ENCODE results near the gene SLU7. TPM values are rescaled to one million over a fixed set of nuclear protein-coding genes. Genes with fewer than 3 reads are reported as not detected.

SLU7 gene
- total RNA-seq, 1 donor from 2014 or later, result 48.4 TPM

DNA sequence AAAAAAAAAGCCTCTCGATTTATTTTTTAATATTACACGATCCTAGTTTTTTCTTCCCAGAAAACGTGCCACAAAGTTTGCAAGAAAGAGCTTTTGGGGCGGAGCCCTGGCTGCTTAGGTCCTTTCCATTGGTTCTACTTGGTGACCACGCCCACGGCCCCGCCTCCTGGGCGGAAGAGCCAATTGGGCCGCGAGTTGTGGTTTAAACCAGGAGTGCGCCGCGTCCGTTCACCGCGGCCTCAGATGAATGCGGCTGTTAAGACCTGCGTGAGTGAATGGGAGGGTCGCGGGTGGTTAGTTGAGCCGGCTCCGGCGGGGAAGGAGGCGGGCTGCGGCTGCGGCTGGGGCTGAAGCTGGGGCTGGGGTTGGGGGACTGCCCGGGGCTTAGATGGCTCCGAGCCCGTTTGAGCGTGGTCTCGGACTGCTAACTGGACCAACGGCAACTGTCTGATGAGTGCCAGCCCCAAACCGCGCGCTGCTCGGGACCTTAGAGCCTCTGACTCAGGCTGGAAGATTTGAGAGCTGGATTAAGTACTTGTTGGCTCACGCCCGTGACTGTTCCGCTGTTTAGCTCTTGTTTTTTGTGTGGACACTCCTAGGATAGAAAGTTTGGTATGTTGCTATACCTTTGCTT is 2.9 kb upstream of the SLU7 start, which contains the start of gene PTTG1:
PTTG1 (plus strand) TSS at position 231 of the 634 bp plus-strand sequence. CDS start 458 bp downstream, outside the sequence.
- peaks cover 6% of the 10 kb centered on the region for H3K36me3 ChIP-seq (ENCODE audit: insufficient read depth, low read length)
- H4K20me1 ChIP-seq (ENCODE audit: insufficient read depth, low read length), result no peaks in the 10 kb centered on the region
- peak within 1 kb of the TSS; percentile 68 for H2AFZ ChIP-seq (ENCODE audit: low read depth, low read length)
- peak within 1 kb of the TSS; percentile 84 for H3K27ac ChIP-seq (ENCODE audit: low read depth, low read length)
- H3K4me1 Mint-ChIP-seq (ENCODE audit: low read depth, unreplicated experiment), result peaks cover 13% of the 10 kb centered on the region
- DNase-seq (ENCODE audit: low read depth), result peak; percentile 93
- peaks cover 62% of the 10 kb centered on the region for H3K79me2 ChIP-seq (ENCODE audit: insufficient read depth, low read length)
- TF ChIP-seq CTCF (IDR thresholded peaks at IDR 0.05; ENCODE audit: insufficient read depth, low read depth, low read length) (no peak), EZH2 (IDR thresholded peaks at IDR 0.05; ENCODE audit: insufficient read depth, low read length) (no peak)
- no peaks in the 10 kb centered on the region for H3K27me3 Mint-ChIP-seq (ENCODE audit: low read depth, unreplicated experiment)
- H3K4me3 ChIP-seq (ENCODE audit: insufficient read depth, low read depth, low read length), result peak within 1 kb of the TSS; percentile 86
- H3K9me3 Mint-ChIP-seq (ENCODE audit: unreplicated experiment), result no peaks in the 10 kb centered on the region
- H3K4me1 ChIP-seq (ENCODE audit: insufficient read depth, low read length), result peaks cover 23% of the 10 kb centered on the region
- H3K27me3 ChIP-seq (ENCODE audit: insufficient read depth, low read length), result no peaks in the 10 kb centered on the region
- H3K4me2 ChIP-seq (ENCODE audit: low read length), result peak within 1 kb of the TSS; percentile 91
- peak; percentile 81 for FAIRE-seq
- peak within 1 kb of the TSS; percentile 93 for H3K27ac Mint-ChIP-seq (ENCODE audit: unreplicated experiment)
- H3K4me3 Mint-ChIP-seq (ENCODE audit: unreplicated experiment), result peak within 1 kb of the TSS; percentile 91
- no peaks in the 10 kb centered on the region for H3K9me3 ChIP-seq (ENCODE audit: insufficient read depth, low read depth, low read length)
- peak within 1 kb of the TSS; percentile 83 for H3K9ac ChIP-seq (ENCODE audit: low read length)
- no peaks in the 10 kb centered on the region for H3K36me3 Mint-ChIP-seq (ENCODE audit: low read depth, unreplicated experiment)

- no peaks in the 10 kb centered on the region for H3K9me3 Mint-ChIP-seq (ENCODE audit: unreplicated experiment)
- Histone ChIP-seq H3K27ac (ENCODE audit: low read depth, low read length) (peak overlapping the region; percentile 91), H2AFZ (ENCODE audit: low read depth, low read length) (peak overlapping the region; percentile 15), H3K4me1 (ENCODE audit: insufficient read depth, low read length) (peaks cover 23% of the 10 kb centered on the region), H3K36me3 (ENCODE audit: insufficient read depth, low read length) (peaks cover 3% of the 10 kb centered on the region), H4K20me1 (ENCODE audit: insufficient read depth, low read length) (no peaks in the 10 kb centered on the region), H3K4me2 (ENCODE audit: low read length) (no peak overlapping the region), H3K4me3 (ENCODE audit: insufficient read depth, low read depth, low read length) (no peak overlapping the region), H3K9ac (ENCODE audit: low read length) (no peak overlapping the region), H3K27me3 (ENCODE audit: insufficient read depth, low read length) (no peaks in the 10 kb centered on the region), H3K9me3 (ENCODE audit: insufficient read depth, low read depth, low read length) (no peaks in the 10 kb centered on the region), H3K79me2 (ENCODE audit: insufficient read depth, low read length) (peaks cover 70% of the 10 kb centered on the region)
- H3K27me3 Mint-ChIP-seq (ENCODE audit: low read depth, unreplicated experiment), result no peaks in the 10 kb centered on the region
- peak overlapping the region; percentile 96 for H3K4me3 Mint-ChIP-seq (ENCODE audit: unreplicated experiment)
- FAIRE-seq, result no peak
- TF ChIP-seq EZH2 (IDR thresholded peaks at IDR 0.05; ENCODE audit: insufficient read depth, low read length), result no peak
- no peak for TF ChIP-seq CTCF (IDR thresholded peaks at IDR 0.05; ENCODE audit: insufficient read depth, low read depth, low read length)
- no peaks in the 10 kb centered on the region for H3K36me3 Mint-ChIP-seq (ENCODE audit: low read depth, unreplicated experiment)
- DNase-seq (ENCODE audit: low read depth), result no peak
- peak overlapping the region; percentile 95 for H3K27ac Mint-ChIP-seq (ENCODE audit: unreplicated experiment)
- peaks cover 15% of the 10 kb centered on the region for H3K4me1 Mint-ChIP-seq (ENCODE audit: low read depth, unreplicated experiment)
Measured at GRCh38 chr5:160420331-160420610, 1.4 kb upstream of the SLU7 start.
